HepG2 (cell line): ENCODE measurements around the gene CTDP1. TPM values are rescaled to one million over a fixed set of nuclear protein-coding genes. Genes with fewer than 3 reads are reported as not detected.

Experiments used
- ATAC-seq: fragments of 200-7000 bp; cut with Tn5 transposase; 3 replicates; pipeline ENCODE4 v1.9.1; 2020; ENCODE audit warnings: mild to moderate bottlenecking, moderate library complexity
- BruUV-seq: library from RNA; stranded (reverse); fragments of 400-500 nt; replicated peaks from 2 replicates; lab custom pipeline; 2021; lab: Mats Ljungman, UMichigan
- CTCF ChIA-PET: fragments of 300-600 bp; formaldehyde crosslinking; extraction: SDS; loops from one replicate; lab custom pipeline; 2021; ENCODE audit warnings: low total read pairs, inconsistent platforms, low intra/inter-chr PET ratio; lab: Yijun Ruan, JAX
- POLR2A ChIA-PET: fragments of 350-600 bp; sonication (Branson Sonifier 250); formaldehyde crosslinking; loops from one replicate; lab custom pipeline; 2020; ENCODE audit warnings: antibody characterized with exemption, inconsistent platforms; lab: Yijun Ruan, JAX
- DNase-seq: peaks from one replicate; pipeline ENCODE4 v3.0.0-alpha.2; 2015; ENCODE audit warnings: low spot score
- FAIRE-seq: peaks from 3 replicates; lab custom pipeline; 2011; peaks lifted over from hg19 to GRCh38; lab: Jason Lieb, UNC
- H2AFZ ChIP-seq: one replicate; pipeline ENCODE4 v1.6.1; 2011; ENCODE audit warnings: low read length, inconsistent platforms
- H3K27ac ChIP-seq: fragments of 300-600 bp; 3 replicates; pipeline ENCODE4 v1.8.0; 2011; ENCODE audit warnings: mixed run types, mild to moderate bottlenecking, mixed read lengths, low read length, inconsistent platforms; ENCODE audit not compliant: insufficient read depth; ENCODE audit errors: extremely low read length
- H3K27me3 ChIP-seq, 2 experiments: fragments of 200-600 bp in 1 of 2; 2 replicates in 1 of 2; 3 replicates in 1 of 2; pipeline versions ENCODE4 v1.6.0 to v1.8.0; 2011; ENCODE audit warnings: low read length in 2 of 2, mild to moderate bottlenecking in 2 of 2, moderate library complexity in 2 of 2, inconsistent platforms in 1 of 2; ENCODE audit not compliant: insufficient read depth in 2 of 2, control insufficient read depth in 1 of 2
- H3K36me3 ChIP-seq, 2 experiments: fragments of 200-600 bp in 1 of 2; replicated peaks in 1 of 2; 2 replicates in 1 of 2; 3 replicates in 1 of 2; pipeline versions ENCODE4 v1.5.1 to v1.8.0; 2011; ENCODE audit warnings: low read length in 2 of 2, inconsistent platforms in 1 of 2; ENCODE audit not compliant: insufficient read depth in 2 of 2, control insufficient read depth in 1 of 2
- H3K4me1 ChIP-seq: 2 replicates; pipeline ENCODE4 v1.5.1; 2012; ENCODE audit warnings: low read length, inconsistent platforms; ENCODE audit not compliant: insufficient read depth
- H3K4me2 ChIP-seq: 2 replicates; pipeline ENCODE4 v1.6.0; 2011; ENCODE audit warnings: low read depth, low read length, inconsistent platforms
- H3K4me3 ChIP-seq, 3 experiments: fragments of 200-600 bp in 1 of 3; sonication (generic), shearing (Covaris generic) in 1 of 3; replicated peaks in 1 of 3; 2 replicates each; pipeline ENCODE4 v1.5.1; 2011 to 2016; ENCODE audit warnings: low read length in 3 of 3, inconsistent platforms in 2 of 3, low read depth in 2 of 3, mild to moderate bottlenecking in 2 of 3, control low read depth in 1 of 3, mixed read lengths in 1 of 3; ENCODE audit not compliant: insufficient read depth in 1 of 3
- H3K79me2 ChIP-seq: one replicate; pipeline ENCODE4 v1.6.1; 2011; ENCODE audit warnings: low read length, inconsistent platforms; ENCODE audit not compliant: insufficient read depth
- H3K9ac ChIP-seq: 2 replicates; pipeline ENCODE4 v1.6.0; 2011; ENCODE audit warnings: mild to moderate bottlenecking, low read depth, low read length, inconsistent platforms; ENCODE audit not compliant: insufficient read depth
- H3K9me3 ChIP-seq: 2 replicates; pipeline ENCODE4 v1.5.1; 2012; ENCODE audit warnings: mild to moderate bottlenecking, low read length
- H4K20me1 ChIP-seq: 2 replicates; pipeline ENCODE4 v1.6.0; 2011; ENCODE audit warnings: inconsistent platforms, mild to moderate bottlenecking, low read length, moderate library complexity; ENCODE audit not compliant: insufficient read depth
- AGO2 ChIP-seq: fragments of 200-400 bp; formaldehyde crosslinking; optimal IDR thresholded peaks from 2 replicates; pipeline ENCODE3; 2017; ENCODE audit warnings: mild to moderate bottlenecking, low read depth, low read length, moderate library complexity
- ARNT2 ChIP-seq: sonication (generic); formaldehyde crosslinking; IDR thresholded peaks from 2 replicates; pipeline ENCODE4 v1.8.0; 2022; ENCODE audit warnings: mild to moderate bottlenecking, low read depth, missing genetic modification reagents, moderate library complexity
- REXO4 ChIP-seq: sonication (generic); formaldehyde crosslinking; IDR thresholded peaks from 2 replicates; pipeline ENCODE4 v1.8.0; 2022; ENCODE audit warnings: missing genetic modification reagents, mild to moderate bottlenecking, borderline replicate concordance
- ZNF749 ChIP-seq: sonication (generic); formaldehyde crosslinking; IDR thresholded peaks from 2 replicates; pipeline ENCODE4 v1.8.0; 2022; ENCODE audit warnings: mild to moderate bottlenecking, missing genetic modification reagents, moderate library complexity, borderline replicate concordance
- WGBS: methylation state at CpG from one replicate; pipeline ENCODE4 v1.1.6; 2017; ENCODE audit warnings: low lambda C conversion rate; 5-methylcytosine and 5-hydroxymethylcytosine counted together
- in situ Hi-C: cut with HindIII; loops from 2 replicates; pipeline ENCODE4 v1.10.0; 2017; ENCODE audit warnings: low pct_unique_long_range_greater_than_20kb; ENCODE audit not compliant: extremely low pct_ligation_motif_present
- intact Hi-C: fragments of 100-400 bp; cut with micrococcal nuclease; formaldehyde crosslinking; loops from one replicate; pipeline ENCODE4 v1.10.0; 2022; ENCODE audit not compliant: unreplicated experiment
- polyA plus RNA-seq, 8 experiments: library from polyadenylated mRNA; depleted of rRNA in 3 of 8; stranded (reverse) in 7 of 8; unstranded in 1 of 8; fragments of >200 nt; fragmentation: Illumina TruSeq in 4 of 8; extraction: Trizol in 4 of 8; gene quantifications; 2 replicates each; pipeline versions ENCODE4 v1.2.1 to v1.2.3, GENCODE V29; 2011 to 2016; ENCODE audit warnings: low read depth in 4 of 8, missing spikeins in 1 of 8, mixed read lengths in 1 of 8; ENCODE audit not compliant: insufficient read depth in 1 of 8
- total RNA-seq, 5 experiments: library from RNA; depleted of rRNA; stranded (reverse); fragments of >200 nt; fragmentation: Illumina TruSeq; extraction: Trizol; gene quantifications; 2 replicates each; pipeline ENCODE4 v1.2.3, GENCODE V29; 2016; ENCODE audit warnings: low read depth in 1 of 5
- TF ChIP-seq, protein P1 (sequence below): sonication (generic); formaldehyde crosslinking; IDR thresholded peaks from 2 replicates; pipeline ENCODE4 v1.4.0; 2020; ENCODE audit warnings: mild to moderate bottlenecking, missing genetic modification reagents
- TF ChIP-seq, protein P2 (sequence below): IDR thresholded peaks from 2 replicates; pipeline ENCODE4 v1.6.1; 2016; ENCODE audit warnings: missing genetic modification reagents, missing compliant biosample characterization

The CTDP1 gene
- total and polyA plus RNA-seq, 2 of the 13 experiments (the other 11 are each of a cell fraction or from before 2014, with no cell fraction given): 6.9 to 11.0 TPM

DNA sequence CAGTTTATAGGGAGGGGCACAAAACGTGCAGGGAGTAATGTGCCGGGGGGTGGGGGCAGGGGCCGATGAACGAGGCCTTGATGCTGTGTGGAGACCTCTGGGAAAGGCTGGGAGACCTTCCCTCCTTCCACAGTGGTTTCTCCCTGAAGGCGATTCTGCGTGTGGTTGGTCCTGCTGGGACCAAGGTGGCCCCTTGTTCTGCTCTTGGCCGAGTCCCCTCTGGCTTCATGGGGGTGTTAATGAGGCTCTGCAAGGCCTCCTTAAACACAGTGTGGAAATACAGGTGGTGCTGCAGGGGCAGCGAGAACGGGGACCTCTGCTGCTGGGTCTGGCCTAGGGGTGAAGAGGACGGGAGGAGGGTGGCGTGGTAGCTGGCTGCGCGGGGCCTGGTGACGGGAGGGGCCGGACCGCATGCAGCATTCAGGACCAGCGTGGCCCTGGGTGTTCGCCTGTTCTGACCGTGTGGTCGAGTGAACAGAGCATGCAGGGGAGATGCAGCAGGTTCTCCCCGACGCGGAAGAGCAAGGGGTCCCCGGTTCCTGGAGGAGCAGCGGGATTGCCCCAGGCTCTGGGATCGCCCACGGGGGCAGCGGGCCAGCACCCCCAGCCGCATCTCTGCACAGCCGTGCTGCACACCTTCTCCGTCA, 76.0 kb downstream of the CTDP1 start:
- peak; percentile 56 for TF ChIP-seq AGO2
- TF ChIP-seq, protein P1, sequence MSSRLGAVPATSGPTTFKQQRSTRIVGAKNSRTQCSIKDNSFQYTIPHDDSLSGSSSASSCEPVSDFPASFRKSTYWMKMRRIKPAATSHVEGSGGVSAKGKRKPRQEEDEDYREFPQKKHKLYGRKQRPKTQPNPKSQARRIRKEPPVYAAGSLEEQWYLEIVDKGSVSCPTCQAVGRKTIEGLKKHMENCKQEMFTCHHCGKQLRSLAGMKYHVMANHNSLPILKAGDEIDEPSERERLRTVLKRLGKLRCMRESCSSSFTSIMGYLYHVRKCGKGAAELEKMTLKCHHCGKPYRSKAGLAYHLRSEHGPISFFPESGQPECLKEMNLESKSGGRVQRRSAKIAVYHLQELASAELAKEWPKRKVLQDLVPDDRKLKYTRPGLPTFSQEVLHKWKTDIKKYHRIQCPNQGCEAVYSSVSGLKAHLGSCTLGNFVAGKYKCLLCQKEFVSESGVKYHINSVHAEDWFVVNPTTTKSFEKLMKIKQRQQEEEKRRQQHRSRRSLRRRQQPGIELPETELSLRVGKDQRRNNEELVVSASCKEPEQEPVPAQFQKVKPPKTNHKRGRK (CRISPR knock-in tag): no peak
- 95% methylated on average over 18 of the region's 31 CpGs for WGBS
- Histone ChIP-seq H3K9me3 (no peaks in the 10 kb centered on the region), H3K9ac (no peak overlapping the region), H3K36me3 (peaks cover 2 to 12% of the 10 kb centered on the region in 2 experiments; a peak in 2 of 5 replicates), H3K27ac (no peak overlapping the region), H3K4me2 (no peak overlapping the region), H4K20me1 (no peaks in the 10 kb centered on the region), H3K79me2 (no peaks in the 10 kb centered on the region), H3K27me3 (no peaks in the 10 kb centered on the region), H3K4me3 (no peak overlapping the region), H3K4me1 (no peaks in the 10 kb centered on the region), H2AFZ (no peak overlapping the region)
- intact Hi-C loops: no loop called here
- ChIA-PET CTCF (no interaction called here), POLR2A (no interaction called here)
- no peak for FAIRE-seq
- in situ Hi-C loops: no loop called here
- BruUV-seq: no TSS peak
- ATAC-seq: no peak
- no peak for DNase-seq

DNA sequence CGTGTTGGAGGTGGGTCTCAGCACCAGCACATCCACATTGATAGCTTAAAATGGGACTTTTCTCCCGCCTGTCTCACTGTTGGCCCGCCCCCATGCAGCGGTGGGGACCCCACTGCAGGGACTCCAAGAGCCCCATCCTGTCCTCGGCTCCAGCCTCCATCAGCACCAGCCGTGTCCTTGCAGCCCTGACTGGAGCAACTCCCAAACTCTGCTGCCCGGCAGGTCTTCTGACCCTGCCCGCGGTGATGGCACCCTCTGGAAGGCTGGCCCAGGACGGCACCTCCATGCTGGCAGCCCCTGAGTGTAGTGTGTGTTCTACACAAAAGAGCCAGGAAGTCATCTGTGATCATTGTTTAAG, 76.5 kb downstream of the CTDP1 start:
- in situ Hi-C loops: no loop called here
- ChIA-PET CTCF (no interaction called here), POLR2A (no interaction called here)
- Histone ChIP-seq H3K4me1 (no peaks in the 10 kb centered on the region), H4K20me1 (no peaks in the 10 kb centered on the region), H3K79me2 (no peaks in the 10 kb centered on the region), H2AFZ (no peak overlapping the region), H3K27me3 (no peaks in the 10 kb centered on the region), H3K27ac (no peak overlapping the region), H3K4me3 (no peak overlapping the region), H3K9ac (no peak overlapping the region), H3K4me2 (no peak overlapping the region), H3K9me3 (no peaks in the 10 kb centered on the region), H3K36me3 (peaks cover 2 to 12% of the 10 kb centered on the region in 2 experiments; a peak in 2 of 5 replicates)
- DNase-seq (no peak), FAIRE-seq (no peak), ATAC-seq (no peak)
- TF ChIP-seq ARNT2 (no peak), REXO4 (no peak), ZNF749 (CRISPR knock-in tag) (no peak)
- TF ChIP-seq, protein P2, sequence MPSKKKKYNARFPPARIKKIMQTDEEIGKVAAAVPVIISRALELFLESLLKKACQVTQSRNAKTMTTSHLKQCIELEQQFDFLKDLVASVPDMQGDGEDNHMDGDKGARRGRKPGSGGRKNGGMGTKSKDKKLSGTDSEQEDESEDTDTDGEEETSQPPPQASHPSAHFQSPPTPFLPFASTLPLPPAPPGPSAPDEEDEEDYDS (CRISPR knock-in tag): no peak
- intact Hi-C loops: no loop called here
- no TSS peak for BruUV-seq
- 97% methylated on average over 6 of the region's 10 CpGs for WGBS
